WTC11 (cell line): Measurements from ENCODE around the gene RANBP10. TPM values are rescaled to one million over a fixed set of nuclear protein-coding genes. Genes with fewer than 3 reads are reported as not detected.

Experiments used
- ATAC-seq: fragments of 200-7000 bp; cut with Tn5 transposase; 2 replicates; pipeline ENCODE4 v1.10.0; 2021; ENCODE audit warnings: mild to moderate bottlenecking, moderate library complexity
- CTCF ChIA-PET: fragments of 300-600 bp; sonication (Branson Sonifier 250); formaldehyde crosslinking; loops from one replicate; lab custom pipeline; 2021; ENCODE audit warnings: antibody characterized with exemption; lab: Charles Lee
- POLR2A ChIA-PET: fragments of 350-600 bp; sonication (Branson Sonifier 250); formaldehyde crosslinking; loops from one replicate; lab custom pipeline; 2021; ENCODE audit warnings: antibody characterized with exemption; lab: Charles Lee
- DNase-seq: peaks from one replicate; pipeline ENCODE4 v3.0.0; 2021; ENCODE audit warnings: low spot score
- H3K27ac Mint-ChIP-seq: 2 replicates; pipeline ENCODE4 v1.8.0; 2021; ENCODE audit warnings: mixed read lengths
- H3K27me3 Mint-ChIP-seq: 2 replicates; pipeline ENCODE4 v1.8.0; 2021; ENCODE audit warnings: low read depth, mild to moderate bottlenecking, moderate library complexity, mixed read lengths
- H3K36me3 Mint-ChIP-seq: 2 replicates; pipeline ENCODE4 v1.8.0; 2021; ENCODE audit warnings: mixed read lengths
- H3K4me1 Mint-ChIP-seq: 2 replicates; pipeline ENCODE4 v1.8.0; 2022; ENCODE audit warnings: mixed read lengths
- H3K4me3 Mint-ChIP-seq: 2 replicates; pipeline ENCODE4 v1.8.0; 2021; ENCODE audit warnings: mild to moderate bottlenecking, moderate library complexity, mixed read lengths
- H3K9me3 Mint-ChIP-seq: 2 replicates; pipeline ENCODE4 v1.8.0; 2021; ENCODE audit warnings: mixed read lengths
- ATF1 ChIP-seq: sonication (generic); formaldehyde crosslinking; IDR thresholded peaks from 2 replicates; pipeline ENCODE4 v1.8.1; 2023; ENCODE audit warnings: mild to moderate bottlenecking, moderate library complexity, missing genetic modification reagents
- CBFB ChIP-seq: sonication (generic); formaldehyde crosslinking; IDR thresholded peaks from 2 replicates; pipeline ENCODE4 v1.8.1; 2022; ENCODE audit warnings: mild to moderate bottlenecking, low read depth, missing genetic modification reagents
- ETV6 ChIP-seq: sonication (generic); formaldehyde crosslinking; IDR thresholded peaks from 2 replicates; pipeline ENCODE4 v1.8.1; 2022; ENCODE audit warnings: mild to moderate bottlenecking, missing genetic modification reagents
- NFYB ChIP-seq: sonication (generic); formaldehyde crosslinking; conservative IDR thresholded peaks from 2 replicates; pipeline ENCODE4 v1.8.0; 2022; ENCODE audit warnings: low read depth, missing genetic modification reagents
- PRRX2 ChIP-seq: fragments of 250-450 bp; sonication (Bioruptor Pico); IDR thresholded peaks from 2 replicates; pipeline ENCODE4 v1.8.0; 2021; ENCODE audit warnings: mild to moderate bottlenecking
- RORB ChIP-seq: fragments of 250-450 bp; sonication (Bioruptor Pico); IDR thresholded peaks from 2 replicates; pipeline ENCODE4 v1.9.0; 2021; ENCODE audit warnings: mild to moderate bottlenecking
- SMAD3 ChIP-seq: sonication (generic); formaldehyde crosslinking; IDR thresholded peaks from 2 replicates; pipeline ENCODE4 v1.8.0; 2022; ENCODE audit warnings: missing genetic modification reagents, mild to moderate bottlenecking, borderline replicate concordance
- TP53 ChIP-seq: sonication (generic); formaldehyde crosslinking; IDR thresholded peaks from 2 replicates; pipeline ENCODE4 v1.8.1; 2023; ENCODE audit warnings: mild to moderate bottlenecking, missing genetic modification reagents
- ZNF138 ChIP-seq: sonication (generic); formaldehyde crosslinking; conservative IDR thresholded peaks from 2 replicates; pipeline ENCODE4 v1.8.1; 2022; ENCODE audit warnings: mild to moderate bottlenecking, moderate library complexity, missing genetic modification reagents
- ZNF219 ChIP-seq: sonication (generic); formaldehyde crosslinking; IDR thresholded peaks from 2 replicates; pipeline ENCODE4 v1.8.0; 2023; ENCODE audit warnings: missing genetic modification reagents, mild to moderate bottlenecking, borderline replicate concordance
- ZNF416 ChIP-seq: fragments of 250-450 bp; sonication (Bioruptor Pico); IDR thresholded peaks from 2 replicates; pipeline ENCODE4 v1.9.0; 2021; ENCODE audit warnings: mild to moderate bottlenecking, inconsistent platforms
- ZNF423 ChIP-seq: fragments of 250-450 bp; sonication (Bioruptor Pico); IDR thresholded peaks from 2 replicates; pipeline ENCODE4 v2.1.2; 2022; ENCODE audit warnings: mild to moderate bottlenecking, moderate library complexity
- total RNA-seq: library from RNA; stranded (reverse); gene quantifications from 3 replicates; pipeline ENCODE4 v1.2.3, GENCODE V29; 2021
- TF ChIP-seq, protein P1 (sequence below): sonication (generic); formaldehyde crosslinking; IDR thresholded peaks from 2 replicates; pipeline ENCODE4 v1.8.1; 2022; ENCODE audit warnings: missing genetic modification reagents, borderline replicate concordance
- TF ChIP-seq, protein P2 (sequence below): fragments of 200-600 bp; IDR thresholded peaks from 2 replicates; pipeline ENCODE4 v1.8.0; 2022; ENCODE audit warnings: antibody characterized with exemption
- TF ChIP-seq, protein P3 (sequence below): sonication (generic); formaldehyde crosslinking; IDR thresholded peaks from 2 replicates; pipeline ENCODE4 v1.8.1; 2022; ENCODE audit warnings: mild to moderate bottlenecking, missing genetic modification reagents, moderate library complexity, borderline replicate concordance
- TF ChIP-seq, protein P4 (sequence below): fragments of 250-450 bp; sonication (Bioruptor Pico); IDR thresholded peaks from 2 replicates; pipeline ENCODE4 v1.9.0; 2021; ENCODE audit warnings: mild to moderate bottlenecking
- TF ChIP-seq, protein P5 (sequence below): sonication (generic); formaldehyde crosslinking; IDR thresholded peaks from 2 replicates; pipeline ENCODE4 v1.8.0; 2023; ENCODE audit warnings: mild to moderate bottlenecking, missing genetic modification reagents
- TF ChIP-seq, protein P6 (sequence below): sonication (generic); formaldehyde crosslinking; conservative IDR thresholded peaks from 2 replicates; pipeline ENCODE4 v1.8.1; 2022; ENCODE audit warnings: mild to moderate bottlenecking, missing genetic modification reagents
- TF ChIP-seq, protein P7 (sequence below): sonication (generic); formaldehyde crosslinking; conservative IDR thresholded peaks from 2 replicates; pipeline ENCODE4 v1.8.1; 2023; ENCODE audit warnings: mild to moderate bottlenecking, low read depth, missing genetic modification reagents, moderate library complexity
- TF ChIP-seq, protein P8 (sequence below): fragments of 250-450 bp; sonication (Bioruptor Pico); IDR thresholded peaks from 2 replicates; pipeline ENCODE4 v1.9.0; 2021; ENCODE audit warnings: mild to moderate bottlenecking, borderline replicate concordance

Gene RANBP10
- total RNA-seq, 1 experiment from 2014 or later = 14.0 TPM

DNA sequence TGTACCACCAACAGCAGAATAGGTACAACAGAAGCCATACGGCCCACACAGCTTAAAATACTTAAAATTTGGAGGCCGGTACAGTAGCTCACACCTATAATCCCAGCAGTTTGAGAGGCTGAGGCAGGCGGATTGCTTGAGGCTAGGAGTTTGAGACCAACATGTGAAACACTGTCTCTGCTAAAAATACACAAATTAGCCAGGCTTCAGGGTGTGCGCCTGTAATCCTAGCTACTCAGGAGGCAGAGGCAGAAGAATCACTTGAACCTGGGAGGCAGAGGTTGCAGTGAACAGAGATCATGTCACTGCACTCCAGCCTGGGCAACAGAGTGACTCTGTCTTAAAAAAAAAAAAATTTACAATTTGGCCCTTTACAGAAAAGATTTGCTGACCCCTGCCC, 104.2 kb downstream of the RANBP10 start:
- no peak for DNase-seq
- H3K4me3 Mint-ChIP-seq = no peak overlapping the region
- ChIA-PET POLR2A (no interaction called here), CTCF (interaction anchor here (1.2 kb wide), 1 partner anchor 29 kb away, joined by 3 read pairs; no protein-coding TSS in a partner anchor)
- H3K27ac Mint-ChIP-seq = no peak overlapping the region
- peaks cover 3% of the 10 kb centered on the region; the same call in 1 of the 2 replicates for H3K36me3 Mint-ChIP-seq
- TF ChIP-seq, protein P1, sequence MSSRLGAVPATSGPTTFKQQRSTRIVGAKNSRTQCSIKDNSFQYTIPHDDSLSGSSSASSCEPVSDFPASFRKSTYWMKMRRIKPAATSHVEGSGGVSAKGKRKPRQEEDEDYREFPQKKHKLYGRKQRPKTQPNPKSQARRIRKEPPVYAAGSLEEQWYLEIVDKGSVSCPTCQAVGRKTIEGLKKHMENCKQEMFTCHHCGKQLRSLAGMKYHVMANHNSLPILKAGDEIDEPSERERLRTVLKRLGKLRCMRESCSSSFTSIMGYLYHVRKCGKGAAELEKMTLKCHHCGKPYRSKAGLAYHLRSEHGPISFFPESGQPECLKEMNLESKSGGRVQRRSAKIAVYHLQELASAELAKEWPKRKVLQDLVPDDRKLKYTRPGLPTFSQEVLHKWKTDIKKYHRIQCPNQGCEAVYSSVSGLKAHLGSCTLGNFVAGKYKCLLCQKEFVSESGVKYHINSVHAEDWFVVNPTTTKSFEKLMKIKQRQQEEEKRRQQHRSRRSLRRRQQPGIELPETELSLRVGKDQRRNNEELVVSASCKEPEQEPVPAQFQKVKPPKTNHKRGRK = no peak
- TF ChIP-seq ZNF416 (CRISPR knock-in tag) (no peak), CBFB (no peak), ZNF423 (no peak), TP53 (CRISPR knock-in tag) (no peak), RORB (CRISPR knock-in tag) (no peak), ATF1 (CRISPR knock-in tag) (no peak), PRRX2 (no peak), NFYB (CRISPR knock-in tag) (no peak), ZNF138 (CRISPR knock-in tag) (no peak), SMAD3 (CRISPR knock-in tag) (no peak), ZNF219 (CRISPR knock-in tag) (no peak), ETV6 (CRISPR knock-in tag) (no peak)
- TF ChIP-seq, protein P2, sequence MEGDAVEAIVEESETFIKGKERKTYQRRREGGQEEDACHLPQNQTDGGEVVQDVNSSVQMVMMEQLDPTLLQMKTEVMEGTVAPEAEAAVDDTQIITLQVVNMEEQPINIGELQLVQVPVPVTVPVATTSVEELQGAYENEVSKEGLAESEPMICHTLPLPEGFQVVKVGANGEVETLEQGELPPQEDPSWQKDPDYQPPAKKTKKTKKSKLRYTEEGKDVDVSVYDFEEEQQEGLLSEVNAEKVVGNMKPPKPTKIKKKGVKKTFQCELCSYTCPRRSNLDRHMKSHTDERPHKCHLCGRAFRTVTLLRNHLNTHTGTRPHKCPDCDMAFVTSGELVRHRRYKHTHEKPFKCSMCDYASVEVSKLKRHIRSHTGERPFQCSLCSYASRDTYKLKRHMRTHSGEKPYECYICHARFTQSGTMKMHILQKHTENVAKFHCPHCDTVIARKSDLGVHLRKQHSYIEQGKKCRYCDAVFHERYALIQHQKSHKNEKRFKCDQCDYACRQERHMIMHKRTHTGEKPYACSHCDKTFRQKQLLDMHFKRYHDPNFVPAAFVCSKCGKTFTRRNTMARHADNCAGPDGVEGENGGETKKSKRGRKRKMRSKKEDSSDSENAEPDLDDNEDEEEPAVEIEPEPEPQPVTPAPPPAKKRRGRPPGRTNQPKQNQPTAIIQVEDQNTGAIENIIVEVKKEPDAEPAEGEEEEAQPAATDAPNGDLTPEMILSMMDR = no peak
- TF ChIP-seq, protein P3, sequence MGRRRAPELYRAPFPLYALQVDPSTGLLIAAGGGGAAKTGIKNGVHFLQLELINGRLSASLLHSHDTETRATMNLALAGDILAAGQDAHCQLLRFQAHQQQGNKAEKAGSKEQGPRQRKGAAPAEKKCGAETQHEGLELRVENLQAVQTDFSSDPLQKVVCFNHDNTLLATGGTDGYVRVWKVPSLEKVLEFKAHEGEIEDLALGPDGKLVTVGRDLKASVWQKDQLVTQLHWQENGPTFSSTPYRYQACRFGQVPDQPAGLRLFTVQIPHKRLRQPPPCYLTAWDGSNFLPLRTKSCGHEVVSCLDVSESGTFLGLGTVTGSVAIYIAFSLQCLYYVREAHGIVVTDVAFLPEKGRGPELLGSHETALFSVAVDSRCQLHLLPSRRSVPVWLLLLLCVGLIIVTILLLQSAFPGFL (CRISPR knock-in tag) = no peak
- TF ChIP-seq, protein P4, sequence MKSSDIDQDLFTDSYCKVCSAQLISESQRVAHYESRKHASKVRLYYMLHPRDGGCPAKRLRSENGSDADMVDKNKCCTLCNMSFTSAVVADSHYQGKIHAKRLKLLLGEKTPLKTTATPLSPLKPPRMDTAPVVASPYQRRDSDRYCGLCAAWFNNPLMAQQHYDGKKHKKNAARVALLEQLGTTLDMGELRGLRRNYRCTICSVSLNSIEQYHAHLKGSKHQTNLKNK (CRISPR knock-in tag) = no peak
- TF ChIP-seq, protein P5, sequence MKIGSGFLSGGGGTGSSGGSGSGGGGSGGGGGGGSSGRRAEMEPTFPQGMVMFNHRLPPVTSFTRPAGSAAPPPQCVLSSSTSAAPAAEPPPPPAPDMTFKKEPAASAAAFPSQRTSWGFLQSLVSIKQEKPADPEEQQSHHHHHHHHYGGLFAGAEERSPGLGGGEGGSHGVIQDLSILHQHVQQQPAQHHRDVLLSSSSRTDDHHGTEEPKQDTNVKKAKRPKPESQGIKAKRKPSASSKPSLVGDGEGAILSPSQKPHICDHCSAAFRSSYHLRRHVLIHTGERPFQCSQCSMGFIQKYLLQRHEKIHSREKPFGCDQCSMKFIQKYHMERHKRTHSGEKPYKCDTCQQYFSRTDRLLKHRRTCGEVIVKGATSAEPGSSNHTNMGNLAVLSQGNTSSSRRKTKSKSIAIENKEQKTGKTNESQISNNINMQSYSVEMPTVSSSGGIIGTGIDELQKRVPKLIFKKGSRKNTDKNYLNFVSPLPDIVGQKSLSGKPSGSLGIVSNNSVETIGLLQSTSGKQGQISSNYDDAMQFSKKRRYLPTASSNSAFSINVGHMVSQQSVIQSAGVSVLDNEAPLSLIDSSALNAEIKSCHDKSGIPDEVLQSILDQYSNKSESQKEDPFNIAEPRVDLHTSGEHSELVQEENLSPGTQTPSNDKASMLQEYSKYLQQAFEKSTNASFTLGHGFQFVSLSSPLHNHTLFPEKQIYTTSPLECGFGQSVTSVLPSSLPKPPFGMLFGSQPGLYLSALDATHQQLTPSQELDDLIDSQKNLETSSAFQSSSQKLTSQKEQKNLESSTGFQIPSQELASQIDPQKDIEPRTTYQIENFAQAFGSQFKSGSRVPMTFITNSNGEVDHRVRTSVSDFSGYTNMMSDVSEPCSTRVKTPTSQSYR (CRISPR knock-in tag) = no peak
- TF ChIP-seq, protein P6, sequence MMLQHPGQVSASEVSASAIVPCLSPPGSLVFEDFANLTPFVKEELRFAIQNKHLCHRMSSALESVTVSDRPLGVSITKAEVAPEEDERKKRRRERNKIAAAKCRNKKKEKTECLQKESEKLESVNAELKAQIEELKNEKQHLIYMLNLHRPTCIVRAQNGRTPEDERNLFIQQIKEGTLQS (CRISPR knock-in tag) = no peak
- TF ChIP-seq, protein P7, sequence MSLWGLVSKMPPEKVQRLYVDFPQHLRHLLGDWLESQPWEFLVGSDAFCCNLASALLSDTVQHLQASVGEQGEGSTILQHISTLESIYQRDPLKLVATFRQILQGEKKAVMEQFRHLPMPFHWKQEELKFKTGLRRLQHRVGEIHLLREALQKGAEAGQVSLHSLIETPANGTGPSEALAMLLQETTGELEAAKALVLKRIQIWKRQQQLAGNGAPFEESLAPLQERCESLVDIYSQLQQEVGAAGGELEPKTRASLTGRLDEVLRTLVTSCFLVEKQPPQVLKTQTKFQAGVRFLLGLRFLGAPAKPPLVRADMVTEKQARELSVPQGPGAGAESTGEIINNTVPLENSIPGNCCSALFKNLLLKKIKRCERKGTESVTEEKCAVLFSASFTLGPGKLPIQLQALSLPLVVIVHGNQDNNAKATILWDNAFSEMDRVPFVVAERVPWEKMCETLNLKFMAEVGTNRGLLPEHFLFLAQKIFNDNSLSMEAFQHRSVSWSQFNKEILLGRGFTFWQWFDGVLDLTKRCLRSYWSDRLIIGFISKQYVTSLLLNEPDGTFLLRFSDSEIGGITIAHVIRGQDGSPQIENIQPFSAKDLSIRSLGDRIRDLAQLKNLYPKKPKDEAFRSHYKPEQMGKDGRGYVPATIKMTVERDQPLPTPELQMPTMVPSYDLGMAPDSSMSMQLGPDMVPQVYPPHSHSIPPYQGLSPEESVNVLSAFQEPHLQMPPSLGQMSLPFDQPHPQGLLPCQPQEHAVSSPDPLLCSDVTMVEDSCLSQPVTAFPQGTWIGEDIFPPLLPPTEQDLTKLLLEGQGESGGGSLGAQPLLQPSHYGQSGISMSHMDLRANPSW (CRISPR knock-in tag) = no peak
- TF ChIP-seq, protein P8, sequence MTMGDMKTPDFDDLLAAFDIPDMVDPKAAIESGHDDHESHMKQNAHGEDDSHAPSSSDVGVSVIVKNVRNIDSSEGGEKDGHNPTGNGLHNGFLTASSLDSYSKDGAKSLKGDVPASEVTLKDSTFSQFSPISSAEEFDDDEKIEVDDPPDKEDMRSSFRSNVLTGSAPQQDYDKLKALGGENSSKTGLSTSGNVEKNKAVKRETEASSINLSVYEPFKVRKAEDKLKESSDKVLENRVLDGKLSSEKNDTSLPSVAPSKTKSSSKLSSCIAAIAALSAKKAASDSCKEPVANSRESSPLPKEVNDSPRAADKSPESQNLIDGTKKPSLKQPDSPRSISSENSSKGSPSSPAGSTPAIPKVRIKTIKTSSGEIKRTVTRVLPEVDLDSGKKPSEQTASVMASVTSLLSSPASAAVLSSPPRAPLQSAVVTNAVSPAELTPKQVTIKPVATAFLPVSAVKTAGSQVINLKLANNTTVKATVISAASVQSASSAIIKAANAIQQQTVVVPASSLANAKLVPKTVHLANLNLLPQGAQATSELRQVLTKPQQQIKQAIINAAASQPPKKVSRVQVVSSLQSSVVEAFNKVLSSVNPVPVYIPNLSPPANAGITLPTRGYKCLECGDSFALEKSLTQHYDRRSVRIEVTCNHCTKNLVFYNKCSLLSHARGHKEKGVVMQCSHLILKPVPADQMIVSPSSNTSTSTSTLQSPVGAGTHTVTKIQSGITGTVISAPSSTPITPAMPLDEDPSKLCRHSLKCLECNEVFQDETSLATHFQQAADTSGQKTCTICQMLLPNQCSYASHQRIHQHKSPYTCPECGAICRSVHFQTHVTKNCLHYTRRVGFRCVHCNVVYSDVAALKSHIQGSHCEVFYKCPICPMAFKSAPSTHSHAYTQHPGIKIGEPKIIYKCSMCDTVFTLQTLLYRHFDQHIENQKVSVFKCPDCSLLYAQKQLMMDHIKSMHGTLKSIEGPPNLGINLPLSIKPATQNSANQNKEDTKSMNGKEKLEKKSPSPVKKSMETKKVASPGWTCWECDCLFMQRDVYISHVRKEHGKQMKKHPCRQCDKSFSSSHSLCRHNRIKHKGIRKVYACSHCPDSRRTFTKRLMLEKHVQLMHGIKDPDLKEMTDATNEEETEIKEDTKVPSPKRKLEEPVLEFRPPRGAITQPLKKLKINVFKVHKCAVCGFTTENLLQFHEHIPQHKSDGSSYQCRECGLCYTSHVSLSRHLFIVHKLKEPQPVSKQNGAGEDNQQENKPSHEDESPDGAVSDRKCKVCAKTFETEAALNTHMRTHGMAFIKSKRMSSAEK (CRISPR knock-in tag) = no peak
- H3K9me3 Mint-ChIP-seq = no peaks in the 10 kb centered on the region
- H3K4me1 Mint-ChIP-seq = no peaks in the 10 kb centered on the region
- ATAC-seq = no peak
- no peaks in the 10 kb centered on the region for H3K27me3 Mint-ChIP-seq
